Heart left ventricle (tissue), 13 donors: ENCODE measurements around the gene STXBP1.

ENCODE experiments used
- CTCF ChIP-seq, 12 donors: fragments of 200-600 bp; sonication (generic) in 4 of 12; IDR thresholded peaks; one replicate each; pipeline versions ENCODE4 v1.5.0 to v1.8.0; 2018 to 2022; ENCODE audit warnings: antibody characterized with exemption in 12 of 12, mild to moderate bottlenecking in 5 of 12
- POLR2A ChIP-seq, 2 donors: fragments of 450-650 bp; IDR thresholded peaks; one replicate each; pipeline ENCODE4 v1.6.1; 2017; ENCODE audit warnings: antibody characterized with exemption in 2 of 2, mild to moderate bottlenecking in 2 of 2, moderate library complexity in 2 of 2
- donor health status: ischemic (EF 13 %, LVEDD 7.1; RV severe dilation, severe dysfunction).
- donor health status: DM: no; HTN: yes; CAD: no.
- donor health status: DM: no; HTN: no; CAD: no.
- donor health status: ischemic (EF 25% LVEDD 6.9; RV normal size, moderate dysfunction).
- donor health status: ischemic (EF 25% LVEDD 5.7; RV mildly dilated, moderate dysfunction).
- donor health status: ischemic (EF 35%, LVEDD 5.7; RV mildly dilated, moderate dysfunction).
- donor health status: nonischemic (EF 11% LVEDD 7.7; RV severe dilation, severe dysfunction).
- donor health status: DM: yes; HTN: yes; CAD: no.
- donor health status: PGD.
- donor health status: ischemic (EF 29% LVEDD 5.4; RV normal size, mild dysfunction).
- donor health status: nonischemic (EF 23%, LVEDD 6.1; RV moderate dilation, normal function).

DNA sequence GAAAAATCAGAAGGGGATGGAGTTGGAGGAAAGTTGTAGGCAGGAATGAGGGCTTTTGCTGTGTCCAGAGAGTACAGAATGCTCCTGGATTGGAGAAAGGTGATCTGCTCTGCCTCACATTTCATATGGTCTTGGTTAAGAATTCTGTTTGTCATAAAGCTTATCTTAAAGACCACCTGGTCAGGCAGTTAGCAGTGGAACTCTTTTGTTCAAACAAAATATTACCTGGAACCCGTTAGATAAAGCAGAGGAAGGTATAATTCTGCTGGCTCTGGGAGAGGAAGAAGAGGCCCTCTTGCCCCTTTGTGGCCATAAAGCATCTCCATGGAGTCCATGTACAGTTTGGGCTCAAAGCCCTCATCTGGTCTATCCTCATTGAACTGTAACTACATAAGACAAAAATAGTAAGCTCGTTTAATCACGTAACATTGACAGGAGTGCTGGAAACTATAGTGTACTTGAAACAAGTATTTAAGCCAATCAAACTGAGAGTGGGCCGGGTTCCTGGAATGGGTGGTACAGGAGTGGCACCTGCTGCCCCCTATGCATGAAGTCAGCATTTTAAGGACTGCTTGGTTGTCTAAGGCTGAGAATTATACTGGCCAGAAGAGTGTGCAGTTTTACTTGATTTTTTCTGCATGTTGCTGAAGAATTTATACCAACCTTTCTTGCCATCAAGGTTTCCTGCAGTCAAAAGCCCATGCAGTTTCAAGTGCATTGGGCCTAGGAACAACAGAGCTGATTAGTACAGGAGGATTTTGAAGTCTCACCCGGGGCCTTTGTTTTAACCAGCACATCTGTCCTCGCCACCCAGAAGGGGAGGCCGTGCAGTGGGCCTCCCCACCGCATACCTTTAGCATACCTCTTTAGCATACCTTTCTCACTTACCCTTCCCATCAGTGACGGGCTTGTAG lies 39.9 kb downstream of the STXBP1 start:
- TF ChIP-seq CTCF (IDR thresholded peaks at IDR 0.05) (no peak), POLR2A (IDR thresholded peaks at IDR 0.05) (no peak)
